Prostate gland (tissue), 2 donors: ENCODE measurements around the gene MIP.

Experiments used
- CTCF ChIP-seq, 4 experiments: fragments of 200-600 bp in 2 of 4; fragments of 450-650 bp in 2 of 4; sonication (generic) in 2 of 4; IDR thresholded peaks; 1 replicate in 3 of 4; 2 replicates in 1 of 4; pipeline ENCODE4 v1.5.1; 2016 to 2019; ENCODE audit warnings: antibody characterized with exemption in 4 of 4, mild to moderate bottlenecking in 2 of 4, moderate library complexity in 2 of 4
- POLR2AphosphoS5 ChIP-seq: sonication (generic); formaldehyde crosslinking; IDR thresholded peaks from one replicate; pipeline ENCODE4 v1.6.1; 2017; ENCODE audit warnings: antibody characterized with exemption

- TF ChIP-seq CTCF (IDR thresholded peaks at IDR 0.05) (no peak), POLR2AphosphoS5 (no peak)
Observed at GRCh38 chr12:56434828-56435227, 19.6 kb downstream of the MIP start.
